ENCODE measurements around the gene ATP5ME. TPM values are rescaled to one million over a fixed set of nuclear protein-coding genes. Genes with fewer than 3 reads are reported as not detected.

Gene ATP5ME
- polyA plus RNA-seq, 1 of the 3 experiments (the other 2 are of a cell fraction) = 1,185 TPM

- Histone ChIP-seq H3K4me2 (no peak overlapping the region; the same call in 1 of the 2 replicates), H3K27ac (ENCODE audit: low read depth in 2 of 2, low read length in 1 of 2) (no peak overlapping the region; a peak in 1 of 4 replicates), H2AFZ (ENCODE audit: low read depth) (no peak overlapping the region), H3K9ac (no peak overlapping the region), H3F3A (replicated peaks; ENCODE audit: insufficient read depth) (no peaks in the 10 kb centered on the region), H3K27me3 (ENCODE audit: insufficient read depth) (no peaks in the 10 kb centered on the region), H3K4me1 (ENCODE audit: control insufficient read depth in 1 of 2, insufficient read depth in 2 of 2, low read depth in 1 of 2, low read length in 1 of 2) (peaks cover 6 to 49% of the 10 kb centered on the region in 2 experiments; a peak in 1 of 4 replicates), H3K9me3 (no peaks in the 10 kb centered on the region), H3K4me3 (ENCODE audit: low read depth in 2 of 2, low read length in 1 of 2) (no peak overlapping the region), H3K79me2 (ENCODE audit: insufficient read depth) (peaks cover 13% of the 10 kb centered on the region; the same call in 1 of the 2 replicates), H3K9me2 (no peaks in the 10 kb centered on the region), H3K36me3 (replicated peaks in 1 of 2; ENCODE audit: control insufficient read depth in 1 of 2, insufficient read depth in 2 of 2, low read length in 1 of 2) (no peaks in the 10 kb centered on the region), H4K20me1 (ENCODE audit: insufficient read depth) (no peaks in the 10 kb centered on the region)
- DNase-seq = no peak
- ChIA-PET CTCF (no interaction called here), POLR2A (interaction anchor here (1.1 to 1.8 kb wide), 2 partner anchors 9 to 15 kb away, joined by 5 to 6 read pairs; no protein-coding TSS in a partner anchor)
- no peak for TF ChIP-seq FOXM1 (IDR thresholded peaks at IDR 0.05; ENCODE audit: low read depth)
- no peak for TF ChIP-seq REST (IDR thresholded peaks at IDR 0.05; ENCODE audit: low read depth, low read length)
- no peak for TF ChIP-seq PBX3 (IDR thresholded peaks at IDR 0.05)
- TF ChIP-seq RXRA (IDR thresholded peaks at IDR 0.05; ENCODE audit: borderline replicate concordance, low read depth) = no peak
- TF ChIP-seq CTCF (IDR thresholded peaks at IDR 0.05) = no peak
- no peak for TF ChIP-seq FOXJ3 (CRISPR knock-in tag; IDR thresholded peaks at IDR 0.05)
- TF ChIP-seq SIN3A (IDR thresholded peaks at IDR 0.05; ENCODE audit: borderline replicate concordance, low read depth, low read length) = no peak
- TF ChIP-seq GABPA (IDR thresholded peaks at IDR 0.05; ENCODE audit: low read depth) = no peak
- no peak for TF ChIP-seq MAX (IDR thresholded peaks at IDR 0.05; ENCODE audit: low read depth)
- TF ChIP-seq TAF1 (IDR thresholded peaks at IDR 0.05; ENCODE audit: borderline replicate concordance, low read depth, low read length) = no peak
- no peak for TF ChIP-seq RAD21 (IDR thresholded peaks at IDR 0.05; ENCODE audit: low read length)
- TF ChIP-seq FOSL2 (IDR thresholded peaks at IDR 0.05; ENCODE audit: borderline replicate concordance, low read depth) = no peak
- no peak for TF ChIP-seq RCOR1 (IDR thresholded peaks at IDR 0.05; ENCODE audit: low read length)
- WGBS (ENCODE audit: low lambda C conversion rate) = 94% methylated on average over 8 of the region's 11 CpGs
Measured at GRCh38 chr4:679629-680028, 5.6 kb upstream of the ATP5ME start.

Data from SK-N-SH (cell line).